Hematopoietic multipotent progenitor cell treated with erythropoietin and hydrocortisone succinate and interleukin-3 and kit ligand, for 4 days (in vitro differentiated cells): ENCODE results near the gene LRP1B.

ENCODE experiments used
- DNase-seq: peaks from one replicate; pipeline ENCODE4 v3.0.0-alpha.2; 2015

LRP1B gene

DNA sequence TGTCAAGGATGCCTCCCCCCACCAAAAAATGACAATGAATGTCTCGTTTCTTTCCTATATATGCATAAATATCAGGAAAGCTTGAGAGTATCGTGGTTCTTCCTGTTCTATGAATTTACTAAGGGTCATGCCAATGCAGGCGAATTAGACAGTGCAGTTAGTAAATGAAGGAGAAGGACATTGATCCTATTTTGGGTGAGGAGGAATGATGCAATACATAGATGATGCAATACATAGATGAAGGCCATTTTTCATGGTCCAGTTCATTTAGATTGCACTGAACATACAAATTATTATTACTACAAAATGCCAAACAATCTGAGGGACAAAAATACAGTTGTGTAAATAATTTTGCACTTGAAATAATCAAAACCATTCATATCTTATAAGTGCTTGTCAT lies 1265.0 kb downstream of the LRP1B start:
- no peak for DNase-seq

GRCh38 chr2:140863713-140864112 lies 1267.1 kb downstream of the LRP1B start:
- peak; percentile 58 for DNase-seq

DNA sequence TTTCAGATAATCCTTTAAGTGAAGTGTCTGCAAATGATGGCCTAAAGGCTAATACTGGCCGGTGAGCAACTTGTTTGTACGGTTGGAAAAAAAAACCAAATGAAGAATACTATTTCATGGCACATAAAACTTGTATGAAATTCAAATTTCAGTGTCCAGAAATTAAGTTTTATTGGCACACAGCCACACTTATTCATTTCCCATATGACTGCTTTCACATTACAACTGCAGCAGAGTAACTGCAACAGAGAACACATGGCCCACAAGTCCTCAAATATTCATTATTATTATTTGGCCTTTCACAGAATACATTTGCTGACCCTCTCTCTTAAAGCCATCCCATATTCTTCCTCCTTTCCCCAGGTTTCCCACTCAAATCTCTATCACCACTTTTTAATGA lies 1268.6 kb downstream of the LRP1B start:
- no peak for DNase-seq

DNA sequence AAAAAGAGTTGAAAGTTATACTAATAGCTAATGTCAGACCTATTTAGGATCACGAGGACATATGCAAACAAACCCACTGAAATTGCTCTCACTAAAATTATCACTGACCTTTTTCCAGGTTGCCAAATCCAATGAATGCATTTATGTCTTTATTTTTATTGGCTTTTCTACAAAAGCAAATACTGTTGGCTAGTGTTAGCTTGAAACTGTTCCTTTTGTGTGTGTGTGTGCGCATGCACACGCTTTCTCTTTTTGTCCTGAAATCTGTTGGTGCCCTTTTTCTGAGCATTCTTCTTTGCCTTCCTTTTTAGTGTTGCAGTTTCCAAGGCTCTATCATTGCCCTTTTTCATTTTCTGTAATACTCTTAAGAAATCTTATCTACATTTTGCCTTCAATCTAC lies 1269.2 kb downstream of the LRP1B start:
- no peak for DNase-seq

GRCh38 chr2:140855471-140855870 lies 1275.3 kb downstream of the LRP1B start:
- DNase-seq, result no peak

DNA sequence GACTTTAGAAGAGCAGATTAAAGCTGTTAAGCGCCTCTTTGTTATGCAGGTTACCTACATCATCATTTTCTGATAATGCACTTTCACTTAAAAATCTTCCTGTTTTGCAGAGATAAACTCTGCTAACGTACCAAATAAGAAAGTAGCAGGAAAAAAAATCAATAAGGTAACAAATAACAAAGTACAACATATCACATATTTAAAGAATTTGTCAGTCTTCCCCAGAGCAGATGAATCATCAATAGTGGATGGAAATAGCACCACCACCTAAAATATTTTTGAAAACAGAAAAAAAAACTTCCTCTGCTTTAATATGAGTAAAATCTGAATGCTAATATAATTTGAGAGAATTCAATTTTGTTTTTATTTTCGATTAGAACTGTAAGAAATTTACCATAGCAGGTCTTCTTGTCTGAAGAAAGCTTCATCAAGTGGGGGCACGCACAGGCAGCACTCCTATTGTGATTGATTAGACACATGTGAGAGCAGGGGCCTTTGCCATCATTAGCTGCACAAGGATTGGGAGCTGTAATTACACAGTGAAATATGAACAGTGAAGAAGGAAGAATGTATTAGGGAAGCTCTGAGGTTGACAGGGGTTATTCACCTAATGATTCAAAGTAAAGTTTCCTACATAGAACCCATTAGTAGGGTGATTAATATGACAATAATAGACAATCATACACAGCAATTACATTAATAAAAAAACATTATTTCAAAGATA lies 1279.4 kb downstream of the LRP1B start:
- DNase-seq, result no peak

DNA sequence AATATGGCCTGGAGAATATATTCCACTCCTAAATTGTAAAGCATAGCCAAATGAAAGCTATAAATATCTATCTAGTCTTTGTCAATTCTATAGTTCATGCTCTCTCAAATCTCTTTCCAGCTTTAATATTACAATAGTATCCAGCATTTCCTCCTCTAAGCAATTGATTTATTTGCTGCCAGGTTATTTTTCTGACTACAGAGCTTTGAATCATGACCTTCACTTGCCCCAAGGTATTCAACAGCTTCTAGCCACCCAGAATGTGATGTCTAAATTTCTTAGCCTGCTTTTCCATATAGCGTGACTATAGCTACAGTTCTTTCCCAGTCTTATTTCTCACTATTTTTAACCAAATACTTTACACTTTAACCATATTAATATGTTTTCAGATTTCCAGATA lies 1287.6 kb downstream of the LRP1B start:
- no peak for DNase-seq

DNA sequence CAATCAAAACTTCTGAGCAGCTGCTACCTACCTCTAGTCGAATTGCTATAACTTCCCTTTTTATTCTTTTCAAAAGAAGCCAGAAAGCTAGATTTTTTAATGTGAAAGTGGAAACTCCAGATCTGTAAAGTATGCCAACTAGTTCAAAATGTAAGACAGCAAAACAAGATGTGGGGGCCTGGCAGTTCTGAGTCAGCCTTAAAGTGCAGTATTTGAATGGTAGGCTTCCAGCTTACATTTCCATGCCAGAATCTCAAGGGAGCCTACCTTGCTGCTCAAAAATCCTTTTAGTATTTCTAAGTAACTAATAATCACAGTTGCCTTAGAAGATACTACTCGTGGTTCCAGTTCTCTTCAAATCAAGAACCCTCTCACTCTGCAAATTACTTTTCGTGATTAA lies 1288.7 kb downstream of the LRP1B start:
- DNase-seq, result no peak

DNA sequence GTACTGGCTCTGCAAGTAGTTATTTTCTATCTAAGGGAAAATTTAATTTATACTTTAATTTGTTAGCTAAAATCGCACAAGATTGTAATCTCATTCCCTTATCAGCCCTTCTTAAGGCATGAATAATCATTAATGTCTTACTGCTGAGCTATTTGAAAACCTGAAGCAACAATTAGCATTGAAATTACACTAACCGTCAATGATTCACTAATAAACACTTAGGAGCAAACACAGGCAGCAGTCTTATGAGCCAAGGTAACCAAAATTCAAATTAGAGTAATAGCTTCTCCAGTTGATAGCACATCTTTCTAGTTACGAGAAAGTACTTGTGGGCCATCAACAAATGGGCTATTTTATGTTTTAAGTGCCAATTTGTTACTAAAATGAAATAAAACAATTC lies 1289.7 kb downstream of the LRP1B start:
- DNase-seq, result no peak

GRCh38 chr2:140836826-140837225 lies 1294.0 kb downstream of the LRP1B start:
- no peak for DNase-seq

- DNase-seq, result no peak
These were observed 1295.7 kb downstream of the LRP1B start for GRCh38 chr2:140835079-140835478.

DNA sequence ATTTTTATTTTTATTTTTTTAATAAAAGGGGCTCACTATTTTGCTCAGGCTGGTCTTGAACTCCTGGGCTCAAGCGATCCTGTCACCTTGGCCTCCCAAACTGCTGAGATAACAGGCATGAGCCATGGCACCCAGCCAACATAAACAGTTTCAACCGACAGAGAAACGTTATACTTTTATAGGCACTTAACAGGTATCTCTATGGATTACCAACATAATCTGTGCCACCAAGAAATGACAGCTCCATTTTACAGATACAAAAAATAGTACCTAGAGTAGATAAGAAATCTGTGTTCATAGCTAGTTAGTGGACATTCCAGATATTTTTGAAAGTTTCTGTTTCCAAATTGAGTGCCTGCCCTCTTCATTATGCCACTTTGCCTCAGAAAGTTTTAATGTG lies 1316.7 kb downstream of the LRP1B start:
- DNase-seq, result no peak

- DNase-seq, result peak; percentile 2
These were observed 1322.0 kb downstream of the LRP1B start for GRCh38 chr2:140808820-140809219.

DNA sequence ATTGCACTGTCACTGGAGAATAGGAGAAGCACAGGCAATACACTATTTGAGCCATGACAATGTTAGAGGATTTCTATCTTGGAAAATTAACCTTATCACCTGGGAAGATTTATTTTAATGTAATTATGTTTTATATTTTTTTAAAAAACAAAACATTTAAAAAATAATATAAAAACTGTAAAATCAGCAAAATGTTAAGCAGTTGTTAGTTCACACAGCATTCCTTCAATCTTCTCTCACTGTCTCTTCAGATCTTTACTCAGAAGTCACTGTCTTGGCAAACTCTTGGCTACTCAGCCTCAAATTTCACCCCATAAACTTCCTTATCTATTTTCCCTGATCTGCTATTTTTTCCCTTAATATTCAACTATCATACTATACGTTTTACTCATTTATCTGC lies 1322.6 kb downstream of the LRP1B start:
- no peak for DNase-seq

DNA sequence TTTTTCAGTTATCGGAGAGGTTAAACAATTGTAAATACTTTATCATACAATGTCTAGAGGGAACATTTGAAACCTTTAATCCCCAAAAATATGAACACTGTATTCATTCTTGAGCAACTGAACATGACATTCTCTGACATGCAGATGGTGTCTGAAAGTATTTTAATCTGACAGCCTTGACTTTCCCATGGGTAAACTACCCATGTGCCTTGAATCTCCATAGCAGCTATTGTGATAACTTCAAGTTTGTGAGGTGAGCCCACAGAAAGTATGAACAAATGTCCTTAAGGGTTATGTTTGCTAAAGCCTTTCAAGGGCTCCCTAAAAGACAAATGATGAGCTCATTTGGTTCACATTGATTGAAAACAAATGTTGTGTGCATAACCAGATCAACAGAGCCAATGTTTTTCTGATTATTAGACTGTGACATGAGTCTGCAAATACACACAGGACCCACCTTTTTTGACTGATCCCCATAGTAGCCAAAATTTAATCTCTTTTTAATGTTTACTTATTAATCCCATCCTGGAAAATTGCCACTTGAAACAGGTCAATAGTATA lies 1326.0 kb downstream of the LRP1B start:
- no peak for DNase-seq

- no peak for DNase-seq
These were observed 1329.5 kb downstream of the LRP1B start for GRCh38 chr2:140801311-140801710.

- no peak for DNase-seq
These were observed 1333.1 kb downstream of the LRP1B start for GRCh38 chr2:140797718-140798117.

DNA sequence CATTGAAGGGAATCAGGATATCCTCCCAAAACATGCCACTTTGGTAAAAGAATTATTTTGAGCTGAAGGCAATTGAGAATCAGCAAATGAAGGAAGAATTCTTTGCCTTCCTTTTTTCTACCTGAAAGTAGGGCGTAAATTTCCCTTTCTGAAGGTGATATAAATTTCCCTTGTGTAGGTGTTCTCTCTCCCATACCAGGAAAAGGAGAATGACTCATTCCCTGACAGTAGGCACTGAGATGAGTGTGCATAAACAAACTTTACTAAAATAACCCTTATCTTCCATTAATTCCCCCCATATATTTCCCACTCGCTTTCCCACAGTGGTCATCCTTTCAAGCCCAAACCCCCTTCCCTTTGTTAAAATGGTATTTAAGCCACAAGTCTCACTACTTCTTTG lies 1339.0 kb downstream of the LRP1B start:
- no peak for DNase-seq

DNA sequence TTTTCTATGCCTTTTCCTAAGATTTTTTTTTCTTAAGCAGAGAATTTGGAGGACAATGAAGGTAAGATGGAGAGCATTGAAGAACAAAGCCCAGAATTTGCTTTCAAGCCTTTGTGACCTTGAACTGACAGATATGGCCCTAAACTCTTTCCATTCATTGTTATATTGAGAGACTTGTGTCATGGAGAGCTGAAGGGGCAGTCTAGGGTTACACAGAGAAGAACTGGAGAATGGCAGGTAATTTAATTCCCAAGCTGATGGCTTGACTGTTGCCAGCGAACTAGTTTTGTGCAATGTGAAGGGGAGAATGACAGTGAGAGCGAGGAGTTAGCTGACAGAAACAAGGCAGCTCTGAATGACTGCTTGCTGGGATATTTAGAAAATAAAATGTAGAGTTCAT lies 1344.2 kb downstream of the LRP1B start:
- DNase-seq, result no peak

- DNase-seq, result no peak
These were observed 1355.4 kb downstream of the LRP1B start for GRCh38 chr2:140775411-140775810.

- no peak for DNase-seq
These were observed 1360.2 kb downstream of the LRP1B start for GRCh38 chr2:140770645-140771044.

DNA sequence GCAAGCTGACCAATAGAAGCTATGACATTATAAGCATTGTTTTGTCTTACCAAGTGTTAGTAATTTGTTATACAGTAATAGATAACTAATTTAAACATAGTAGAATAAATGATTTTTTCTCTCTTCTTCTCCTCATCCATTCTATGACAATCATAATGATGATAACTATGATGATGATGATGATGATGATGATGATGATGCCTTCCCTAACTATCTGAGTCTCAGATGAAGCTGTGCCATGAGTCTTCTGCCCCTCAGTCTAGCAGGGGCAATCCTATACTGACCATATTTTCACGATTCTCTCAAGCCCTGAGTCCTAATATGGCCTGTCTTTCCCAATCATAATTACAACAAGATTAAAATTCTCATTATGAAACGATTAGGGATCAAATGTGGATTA lies 1369.0 kb downstream of the LRP1B start:
- DNase-seq, result no peak

DNA sequence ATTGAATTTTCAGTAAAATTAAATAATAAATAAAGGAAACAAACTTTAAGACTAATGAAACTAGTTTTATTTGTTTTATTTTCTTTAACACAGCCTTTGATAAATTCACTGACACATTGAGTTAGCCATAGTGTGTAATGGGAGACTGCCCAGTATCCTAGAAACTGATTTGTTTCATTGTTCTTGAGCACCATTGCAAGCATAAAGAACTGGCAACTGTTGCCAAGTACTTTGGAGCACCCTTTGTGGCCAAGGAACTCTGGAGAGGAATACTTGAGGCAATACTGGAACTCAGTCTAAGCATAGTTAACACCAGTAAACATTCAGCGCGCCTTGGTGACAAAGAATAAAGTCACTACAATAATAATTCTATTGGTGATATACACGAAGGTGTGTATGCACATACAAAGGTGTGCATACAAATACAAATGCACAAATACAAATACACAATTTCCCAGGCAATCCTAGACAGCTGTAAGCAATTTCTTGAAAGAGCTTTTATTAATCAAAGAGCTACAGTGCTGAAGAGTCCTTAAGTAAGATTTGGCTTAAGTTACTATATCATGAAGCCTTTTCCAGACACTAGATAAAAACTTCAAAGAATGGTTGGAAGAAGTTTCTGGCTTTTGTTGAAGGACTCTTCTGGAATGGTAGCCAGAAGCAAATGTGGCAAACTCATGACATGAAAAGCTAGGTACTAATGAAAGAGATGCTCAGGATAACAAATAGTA lies 1371.2 kb downstream of the LRP1B start:
- DNase-seq, result no peak

DNA sequence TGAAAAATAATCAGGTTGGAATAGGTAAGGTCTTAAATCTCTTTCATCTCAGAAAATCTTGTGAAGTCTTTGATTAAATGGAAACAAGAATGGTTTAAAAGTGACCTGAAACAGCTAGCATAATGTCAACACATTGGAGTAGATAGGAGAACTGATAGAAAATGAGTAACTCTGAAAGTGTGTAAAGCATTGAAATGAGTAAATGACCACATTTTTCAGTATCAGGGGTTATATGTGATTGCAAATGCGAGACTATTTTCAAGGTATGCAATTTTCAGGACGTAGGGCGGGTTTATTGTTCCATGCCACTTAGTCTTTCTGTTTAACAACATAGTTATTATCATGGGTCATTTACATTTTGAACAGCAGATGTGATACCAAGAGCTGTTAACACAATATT lies 1383.2 kb downstream of the LRP1B start:
- no peak for DNase-seq
